K562 (cell line): ENCODE results near the gene PDE8B. TPM values are rescaled to one million over a fixed set of nuclear protein-coding genes. Genes with fewer than 3 reads are reported as not detected.

Source experiments
- CHCHD3 ChIP-seq: fragments of 250-450 bp; sonication (Bioruptor Pico); IDR thresholded peaks from 2 replicates; pipeline ENCODE4 v2.1.2; 2022; ENCODE audit warnings: mild to moderate bottlenecking
- CREM ChIP-seq: IDR thresholded peaks from 2 replicates; pipeline ENCODE4 v1.6.1; 2014; ENCODE audit warnings: antibody characterized with exemption, low read depth
- PHF21A ChIP-seq: fragments of 450-650 bp; IDR thresholded peaks from 2 replicates; pipeline ENCODE4 v1.6.1; 2017; ENCODE audit warnings: low read depth, borderline replicate concordance
- ZBTB1 ChIP-seq: sonication (generic); formaldehyde crosslinking; IDR thresholded peaks from 2 replicates; pipeline ENCODE4 v1.8.1; 2023; ENCODE audit warnings: missing genetic modification reagents, low read depth, mild to moderate bottlenecking, borderline replicate concordance
- ZNF184 ChIP-seq: sonication (generic); formaldehyde crosslinking; IDR thresholded peaks from 2 replicates; pipeline ENCODE4 v1.5.0; 2020; ENCODE audit warnings: missing genetic modification reagents
- ZNF431 ChIP-seq: sonication (generic); formaldehyde crosslinking; IDR thresholded peaks from 2 replicates; pipeline ENCODE4 v1.8.0; 2022; ENCODE audit warnings: mild to moderate bottlenecking, missing genetic modification reagents
- ZNF75A ChIP-seq: fragments of 450-650 bp; formaldehyde crosslinking; IDR thresholded peaks from 2 replicates; pipeline ENCODE4 v1.4.0; 2020; ENCODE audit warnings: mild to moderate bottlenecking
- polyA plus RNA-seq, 8 experiments: library from polyadenylated mRNA; depleted of rRNA in 4 of 8; stranded (reverse) in 5 of 8; unstranded in 3 of 8; fragments of >200 nt; fragmentation: Nextera tagmentation in 2 of 8; fragmentation: Illumina TruSeq in 1 of 8; extraction: Ambion mirVana in 2 of 8; extraction: Trizol in 1 of 8; gene quantifications; 2 replicates each; pipeline versions ENCODE4 v1.2.1 to v1.2.3, GENCODE V29; 2011 to 2014; ENCODE audit warnings: inconsistent platforms in 1 of 8, missing spikeins in 1 of 8
- total RNA-seq, 7 experiments: library from RNA; depleted of rRNA in 6 of 7; stranded (reverse); fragments of >200 nt in 6 of 7; fragmentation: Illumina TruSeq in 2 of 7; extraction: Trizol in 2 of 7; gene quantifications; 2 replicates each; pipeline versions ENCODE4 v1.2.1 to v1.2.3, GENCODE V29; 2011 to 2021; ENCODE audit warnings: low replicate concordance in 1 of 7
- TF ChIP-seq, protein P1 (sequence below), 2 experiments: fragments of 450-650 bp in 1 of 2; sonication (generic) in 1 of 2; formaldehyde crosslinking in 1 of 2; IDR thresholded peaks; 2 replicates each; pipeline versions ENCODE4 v1.7.1 to v1.9.0; 2016 to 2022; ENCODE audit warnings: inconsistent platforms in 1 of 2, mild to moderate bottlenecking in 1 of 2, missing genetic modification reagents in 1 of 2

PDE8B gene
- total and polyA plus RNA-seq, 9 of the 15 experiments (the other 6 are each of a cell fraction or from before 2014, with no cell fraction given), result 0.15 to 0.28 TPM; not detected in 7

DNA sequence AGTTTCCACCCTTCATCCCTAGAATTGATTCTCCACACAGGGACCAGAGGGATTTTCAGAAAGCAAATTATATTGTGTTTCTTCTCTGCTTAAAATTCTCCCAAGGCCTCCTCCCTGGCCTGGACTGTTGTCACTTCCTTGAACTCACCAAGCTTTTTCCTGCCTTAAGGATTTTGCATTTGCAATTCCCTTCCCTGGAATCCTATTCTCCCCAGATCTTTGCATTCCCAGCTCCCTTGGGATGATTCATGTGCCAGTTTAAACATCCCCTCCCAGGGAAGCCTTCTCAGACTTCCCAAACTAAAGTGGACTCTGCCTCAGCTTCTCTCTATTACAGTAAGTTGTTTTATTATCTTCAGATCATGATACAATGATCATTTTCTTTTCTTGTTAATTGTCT lies 35.2 kb upstream of the PDE8B start (continued):
- TF ChIP-seq, protein P1, sequence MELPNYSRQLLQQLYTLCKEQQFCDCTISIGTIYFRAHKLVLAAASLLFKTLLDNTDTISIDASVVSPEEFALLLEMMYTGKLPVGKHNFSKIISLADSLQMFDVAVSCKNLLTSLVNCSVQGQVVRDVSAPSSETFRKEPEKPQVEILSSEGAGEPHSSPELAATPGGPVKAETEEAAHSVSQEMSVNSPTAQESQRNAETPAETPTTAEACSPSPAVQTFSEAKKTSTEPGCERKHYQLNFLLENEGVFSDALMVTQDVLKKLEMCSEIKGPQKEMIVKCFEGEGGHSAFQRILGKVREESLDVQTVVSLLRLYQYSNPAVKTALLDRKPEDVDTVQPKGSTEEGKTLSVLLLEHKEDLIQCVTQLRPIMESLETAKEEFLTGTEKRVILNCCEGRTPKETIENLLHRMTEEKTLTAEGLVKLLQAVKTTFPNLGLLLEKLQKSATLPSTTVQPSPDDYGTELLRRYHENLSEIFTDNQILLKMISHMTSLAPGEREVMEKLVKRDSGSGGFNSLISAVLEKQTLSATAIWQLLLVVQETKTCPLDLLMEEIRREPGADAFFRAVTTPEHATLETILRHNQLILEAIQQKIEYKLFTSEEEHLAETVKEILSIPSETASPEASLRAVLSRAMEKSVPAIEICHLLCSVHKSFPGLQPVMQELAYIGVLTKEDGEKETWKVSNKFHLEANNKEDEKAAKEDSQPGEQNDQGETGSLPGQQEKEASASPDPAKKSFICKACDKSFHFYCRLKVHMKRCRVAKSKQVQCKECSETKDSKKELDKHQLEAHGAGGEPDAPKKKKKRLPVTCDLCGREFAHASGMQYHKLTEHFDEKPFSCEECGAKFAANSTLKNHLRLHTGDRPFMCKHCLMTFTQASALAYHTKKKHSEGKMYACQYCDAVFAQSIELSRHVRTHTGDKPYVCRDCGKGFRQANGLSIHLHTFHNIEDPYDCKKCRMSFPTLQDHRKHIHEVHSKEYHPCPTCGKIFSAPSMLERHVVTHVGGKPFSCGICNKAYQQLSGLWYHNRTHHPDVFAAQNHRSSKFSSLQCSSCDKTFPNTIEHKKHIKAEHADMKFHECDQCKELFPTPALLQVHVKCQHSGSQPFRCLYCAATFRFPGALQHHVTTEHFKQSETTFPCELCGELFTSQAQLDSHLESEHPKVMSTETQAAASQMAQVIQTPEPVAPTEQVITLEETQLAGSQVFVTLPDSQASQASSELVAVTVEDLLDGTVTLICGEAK (IDR thresholded peaks at IDR 0.05), result no peak
- TF ChIP-seq, protein P1 (CRISPR knock-in tag; IDR thresholded peaks at IDR 0.05), result no peak
- no peak for TF ChIP-seq ZNF184 (CRISPR knock-in tag)
- TF ChIP-seq CREM, result no peak
- TF ChIP-seq CHCHD3 (CRISPR knock-in tag), result no peak
- no peak for TF ChIP-seq ZBTB1 (CRISPR knock-in tag)
- TF ChIP-seq ZNF75A (CRISPR knock-in tag), result no peak
- TF ChIP-seq PHF21A, result no peak
- no peak for TF ChIP-seq ZNF431 (CRISPR knock-in tag)
